Anterior cingulate cortex (tissue), 58 donors: Measurements from ENCODE around the gene CCR2.
"Not testable (repeated sequence)": the region's sequence is repeated elsewhere in the genome, so short reads cannot be mapped to it uniquely, and the experiment has no call there.

Source experiments
- DNase-seq, 58 donors: peaks; one replicate each; lab custom pipeline; 2025; lab: John Stamatoyannopoulos, UW

The CCR2 gene

DNA sequence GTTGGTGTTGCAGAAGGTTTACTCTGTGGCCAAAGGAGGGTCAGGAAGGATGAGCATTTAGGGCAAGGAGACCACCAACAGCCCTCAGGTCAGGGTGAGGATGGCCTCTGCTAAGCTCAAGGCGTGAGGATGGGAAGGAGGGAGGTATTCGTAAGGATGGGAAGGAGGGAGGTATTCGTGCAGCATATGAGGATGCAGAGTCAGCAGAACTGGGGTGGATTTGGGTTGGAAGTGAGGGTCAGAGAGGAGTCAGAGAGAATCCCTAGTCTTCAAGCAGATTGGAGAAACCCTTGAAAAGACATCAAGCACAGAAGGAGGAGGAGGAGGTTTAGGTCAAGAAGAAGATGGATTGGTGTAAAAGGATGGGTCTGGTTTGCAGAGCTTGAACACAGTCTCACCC, 20.8 kb downstream of the CCR2 start:
- DNase-seq, result no peak

GRCh38 chr3:46375218-46375617, 21.3 kb downstream of the CCR2 start:
- DNase-seq, result no peak

- DNase-seq, result no peak
Observed at GRCh38 chr3:46375814-46376213, 21.9 kb downstream of the CCR2 start.

DNA sequence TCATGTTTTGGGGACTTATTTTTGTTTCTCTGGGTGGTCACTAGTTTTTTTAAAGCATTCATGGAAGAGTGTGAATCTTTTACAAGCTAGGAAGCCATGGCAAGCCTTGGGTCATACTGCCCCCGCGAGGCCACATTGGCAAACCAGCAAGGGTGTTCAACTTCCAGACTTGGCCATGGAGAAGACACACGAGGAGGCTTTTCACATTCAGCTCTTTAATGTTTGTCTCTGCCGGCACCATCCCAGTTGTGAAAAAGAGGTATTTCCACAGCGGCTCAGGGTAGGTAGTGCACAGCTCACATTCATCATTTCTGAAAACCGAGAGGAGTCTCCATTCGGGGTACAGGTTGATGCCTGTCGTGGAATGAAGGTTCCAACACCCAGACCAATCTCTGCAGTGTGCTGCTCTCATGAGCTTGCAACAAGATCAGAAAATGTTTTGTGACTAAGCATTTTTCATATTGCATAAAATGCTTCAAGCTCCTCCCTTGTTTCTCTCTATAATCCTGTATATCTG, 24.6 kb downstream of the CCR2 start:
- peak in 44 of 58 donors; percentile 6 to 72 (median 32) for DNase-seq

GRCh38 chr3:46380471-46381221, 26.7 kb downstream of the CCR2 start:
- DNase-seq, result no peak

GRCh38 chr3:46381625-46382024, 27.7 kb downstream of the CCR2 start:
- no peak for DNase-seq

DNA sequence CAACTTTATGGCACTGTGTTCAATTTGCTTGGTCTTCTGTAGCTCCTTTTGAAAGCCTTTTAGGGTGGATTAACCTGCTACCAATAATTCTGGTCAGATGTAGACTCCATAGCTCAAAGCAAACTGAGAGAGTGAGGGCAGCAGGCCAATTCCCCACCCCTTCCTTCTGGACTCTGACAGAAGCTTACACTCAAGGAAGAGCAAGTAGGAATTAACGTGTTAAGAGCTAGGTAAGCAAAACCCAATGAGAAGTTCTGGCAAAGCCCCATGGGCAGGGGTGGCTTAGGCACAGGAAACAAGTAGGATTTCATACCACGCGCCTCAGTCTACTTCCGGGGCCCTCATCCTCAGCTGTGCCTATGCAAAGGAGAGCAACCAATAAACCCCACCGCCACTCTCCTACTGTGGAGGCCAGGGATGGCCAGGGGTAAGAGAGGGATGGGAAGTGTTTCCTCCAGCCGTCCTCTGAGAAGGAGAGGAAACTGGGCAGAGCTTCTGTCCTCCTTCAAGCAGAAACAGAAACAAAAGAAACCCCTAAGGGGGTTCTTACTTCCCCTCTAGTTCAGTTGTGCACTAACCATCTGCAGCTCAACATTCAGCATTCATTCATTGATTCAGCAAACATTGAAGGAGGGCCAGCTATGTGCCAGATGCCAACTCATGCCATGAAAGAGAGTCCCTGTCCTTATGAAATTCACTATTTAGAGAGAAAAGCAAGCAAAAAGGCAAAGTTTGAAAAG, 29.5 kb downstream of the CCR2 start:
- DNase-seq, result no peak

GRCh38 chr3:46383951-46384330, 30.0 kb downstream of the CCR2 start:
- no peak for DNase-seq

DNA sequence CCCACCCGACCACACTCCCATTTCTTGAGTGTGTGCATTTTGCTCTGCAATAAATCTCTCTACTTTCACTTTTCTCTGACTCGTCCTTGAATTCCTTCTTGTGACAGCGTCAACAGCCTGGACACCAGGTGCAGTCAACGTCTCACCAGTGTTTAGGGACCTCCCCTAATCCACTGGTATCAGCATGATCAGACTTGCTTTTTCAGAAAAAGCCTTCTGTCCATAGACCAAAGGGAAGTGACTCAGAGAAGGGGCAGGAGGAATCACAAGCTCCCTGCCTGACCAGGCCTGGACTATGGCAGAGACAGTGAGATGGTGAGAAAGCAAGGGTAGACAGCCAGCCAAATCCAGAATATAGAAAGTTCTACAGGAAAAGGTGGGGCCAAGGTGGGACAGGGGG, 32.3 kb downstream of the CCR2 start:
- DNase-seq, result peak in 1 of 58 donors; percentile 7

DNA sequence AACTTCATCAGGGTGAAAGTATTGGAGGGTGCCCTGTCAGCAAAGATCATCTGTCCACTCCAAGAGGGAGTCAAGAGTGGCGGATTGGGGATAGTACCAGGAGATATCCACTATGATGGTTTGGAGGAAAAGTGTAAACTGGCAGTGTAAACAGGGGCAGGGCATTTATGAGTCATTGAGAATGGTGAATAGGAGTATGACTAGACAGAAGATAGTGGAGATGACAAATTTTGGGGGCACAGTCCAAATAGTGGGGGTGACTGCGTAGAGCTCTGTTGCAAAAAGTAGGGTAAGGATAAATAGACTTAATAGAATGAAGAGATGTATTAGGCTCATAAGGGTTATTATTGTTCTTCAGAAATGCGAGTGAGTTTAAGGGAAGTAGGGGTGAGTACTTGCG, 34.9 kb downstream of the CCR2 start:
- not testable (repeated sequence) for DNase-seq

DNA sequence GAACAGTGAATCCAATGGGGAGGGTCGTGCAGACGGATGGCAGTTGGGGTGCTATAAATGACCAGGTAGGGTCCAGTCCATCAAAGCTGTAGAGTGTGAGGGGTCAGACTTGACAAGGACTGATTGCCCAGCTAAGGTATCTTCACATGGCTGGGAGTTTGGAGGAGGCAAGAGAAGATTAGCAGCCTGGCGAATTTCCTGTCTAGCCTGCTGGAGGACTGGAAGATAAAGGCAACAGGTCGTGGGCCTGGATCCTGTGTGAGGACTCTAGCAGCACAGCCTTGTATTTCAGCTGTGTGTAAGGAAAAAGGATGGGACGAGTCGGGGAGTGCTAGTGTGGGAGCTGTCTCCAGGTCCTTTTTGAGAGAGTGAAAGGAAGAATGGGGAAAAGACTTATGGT, 35.4 kb downstream of the CCR2 start:
- DNase-seq, result no peak

GRCh38 chr3:46391526-46391925, 37.6 kb downstream of the CCR2 start:
- DNase-seq, result not testable (repeated sequence)

- DNase-seq, result no peak
Observed at GRCh38 chr3:46393011-46393410, 39.1 kb downstream of the CCR2 start.

- peak in 1 of 58 donors; percentile 14 for DNase-seq
Observed at GRCh38 chr3:46393554-46394434, 39.9 kb downstream of the CCR2 start.

DNA sequence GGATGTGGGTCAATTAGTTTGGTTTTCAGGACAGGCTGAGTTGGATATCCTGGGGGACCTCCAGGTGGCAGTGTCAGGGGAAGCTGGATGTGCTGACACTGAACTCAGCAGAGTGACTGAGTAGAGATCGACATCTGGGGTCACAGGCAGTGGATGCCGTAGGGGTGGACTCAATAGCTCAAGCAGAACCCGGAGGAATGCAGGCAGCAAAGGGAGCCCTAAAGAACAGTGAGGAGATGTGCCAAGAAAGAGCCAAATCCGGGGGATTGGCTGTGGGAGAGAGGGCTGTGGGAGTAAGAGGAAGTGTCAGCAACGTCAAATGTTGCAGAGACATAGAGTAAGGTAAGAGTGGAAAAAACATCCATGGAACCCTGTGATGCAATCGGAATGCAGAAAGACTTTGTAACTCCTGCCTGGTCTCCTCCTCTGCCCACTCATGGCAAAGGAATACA, 41.3 kb downstream of the CCR2 start:
- DNase-seq, result no peak

GRCh38 chr3:46395766-46396530, 42.0 kb downstream of the CCR2 start:
- no peak for DNase-seq

- DNase-seq, result no peak
Observed at GRCh38 chr3:46397111-46397510, 43.2 kb downstream of the CCR2 start.

GRCh38 chr3:46398186-46398955, 44.5 kb downstream of the CCR2 start:
- no peak for DNase-seq

- DNase-seq, result no peak
Observed at GRCh38 chr3:46399098-46399497, 45.2 kb downstream of the CCR2 start.
